ENCODE measurements around the gene IRX5. TPM values are rescaled to one million over a fixed set of nuclear protein-coding genes. Genes with fewer than 3 reads are reported as not detected.

The IRX5 gene
- total and polyA plus RNA-seq, 2 of the 8 experiments (the other 6 are each of a cell fraction or from before 2014, with no cell fraction given), result 0.48 to 0.56 TPM

- H3K27me3 ChIP-seq (replicated peaks in 1 of 4; ENCODE audit: control insufficient read depth in 3 of 4, extremely low read depth in 1 of 4, insufficient read depth in 3 of 4, low read length in 3 of 4), result peaks cover 6 to 29% (median 15%) of the 10 kb centered on the region in 4 experiments; a peak in 6 of 7 replicates
- H2AK5ac ChIP-seq (ENCODE audit: low read depth, low read length), result no peak overlapping the region
- H4K20me1 ChIP-seq (replicated peaks in 1 of 2; ENCODE audit: control insufficient read depth in 1 of 2, insufficient read depth in 2 of 2, low read length in 2 of 2), result peaks cover 0 to 5% of the 10 kb centered on the region in 2 experiments
- H2BK120ac ChIP-seq (replicated peaks; ENCODE audit: low read depth, low read length), result no peak overlapping the region
- no peaks in the 10 kb centered on the region for H3K9me3 ChIP-seq (ENCODE audit: insufficient read depth in 2 of 2, low read depth in 1 of 2, low read length in 1 of 2)
- H2AFZ ChIP-seq (ENCODE audit: low read length), result no peak overlapping the region
- H3K9ac ChIP-seq (replicated peaks in 1 of 4; ENCODE audit: extremely low read depth in 1 of 4, low read depth in 3 of 4, low read length in 3 of 4), result no peak overlapping the region
- H3K18ac ChIP-seq (ENCODE audit: extremely low read depth, low read length), result no peak overlapping the region
- H3K23ac ChIP-seq (ENCODE audit: insufficient read length), result no peak overlapping the region
- ChIA-PET POLR2A (ENCODE audit: partially characterized antibody) (interaction anchor here (0.7 kb wide), 1 partner anchor 518 kb away, joined by 3 read pairs; no protein-coding TSS in a partner anchor), CTCF (ENCODE audit: partially characterized antibody) (no interaction called here)
- no peak overlapping the region for H4K91ac ChIP-seq (replicated peaks; ENCODE audit: insufficient read length, low read length)
- no peak overlapping the region for H3K4me2 ChIP-seq (ENCODE audit: insufficient read depth in 1 of 2, low read depth in 2 of 2, low read length in 2 of 2)
- peaks cover 0 to 3% of the 10 kb centered on the region in 2 experiments; a peak in 1 of 4 replicates for H3K79me2 ChIP-seq (ENCODE audit: control insufficient read depth in 1 of 2, insufficient read depth in 2 of 2, low read length in 2 of 2)
- H3K27ac ChIP-seq (ENCODE audit: low read depth, low read length), result no peak overlapping the region
- DNase-seq (ENCODE audit: low read depth in 1 of 2, low spot score in 2 of 2) (no peak), FAIRE-seq (no peak)
- no peak overlapping the region for H4K8ac ChIP-seq (ENCODE audit: extremely low read depth, insufficient read depth, low read length)
- H3K4ac ChIP-seq (replicated peaks; ENCODE audit: insufficient read length, low read depth, low read length), result no peak overlapping the region
- no peak overlapping the region for H2BK15ac ChIP-seq (ENCODE audit: low read length)
- no peaks in the 10 kb centered on the region for H3K79me1 ChIP-seq (ENCODE audit: low read depth, low read length)
- H3K4me1 ChIP-seq (replicated peaks in 1 of 4; ENCODE audit: control insufficient read depth in 3 of 4, insufficient read depth in 4 of 4, low read length in 3 of 4), result peaks cover 0 to 3% (median 2%) of the 10 kb centered on the region in 4 experiments; a peak in 2 of 7 replicates
- no peak overlapping the region for H2BK5ac ChIP-seq (ENCODE audit: low read depth, low read length)
- no peaks in the 10 kb centered on the region for H3K36me3 ChIP-seq (ENCODE audit: control insufficient read depth in 2 of 4, insufficient read depth in 4 of 4, low read length in 3 of 4)
- no peak overlapping the region for H3K14ac ChIP-seq (ENCODE audit: insufficient read length)
- H3K56ac ChIP-seq (replicated peaks; ENCODE audit: insufficient read length, low read depth, low read length), result no peak overlapping the region
- no peak overlapping the region for H2BK20ac ChIP-seq (ENCODE audit: low read length)
- H3K23me2 ChIP-seq (ENCODE audit: low read depth, low read length), result peaks cover 4% of the 10 kb centered on the region; the same call in 1 of the 2 replicates
- H2BK12ac ChIP-seq (ENCODE audit: low read depth, low read length), result no peak overlapping the region
- no peak overlapping the region for H4K5ac ChIP-seq (ENCODE audit: insufficient read length, low read depth, low read length)
- H3K4me3 ChIP-seq (ENCODE audit: extremely low read depth in 1 of 4, insufficient read depth in 2 of 4, low read depth in 3 of 4, low read length in 4 of 4), result no peak overlapping the region
- WGBS, 2 experiments (ENCODE audit: extremely low coverage in 1 of 2, insufficient coverage in 1 of 2, insufficient read length in 1 of 2, insufficient replicate concordance in 2 of 2, low coverage in 1 of 2, low lambda C conversion rate in 2 of 2, missing lambda C conversion rate in 1 of 2), result 89% methylated on average over 2 of the region's 2 CpGs; no CpG with 5 or more reads in 1 of the 2 experiments
- no peak for TF ChIP-seq SRF (IDR thresholded peaks at IDR 0.05; ENCODE audit: low read depth, low read length)
- TF ChIP-seq POLR2AphosphoS5 (IDR thresholded peaks at IDR 0.05; ENCODE audit: low read depth, low read length), result no peak
- no peak for TF ChIP-seq BCL11A (IDR thresholded peaks at IDR 0.05; ENCODE audit: low read depth in 2 of 2, low read length in 2 of 2)
- TF ChIP-seq SIX5 (IDR thresholded peaks at IDR 0.05; ENCODE audit: low read depth, low read length), result no peak
- no peak for TF ChIP-seq ASH2L (IDR thresholded peaks at IDR 0.05; ENCODE audit: low read length)
- no peak for TF ChIP-seq TAF7 (optimal IDR thresholded peaks at IDR 0.05; ENCODE audit: borderline replicate concordance, low read depth, low read length)
- no peak for TF ChIP-seq CHD2 (IDR thresholded peaks at IDR 0.05; ENCODE audit: low read length)
- TF ChIP-seq MAX (IDR thresholded peaks at IDR 0.05), result no peak
- no peak for TF ChIP-seq SIRT6 (IDR thresholded peaks at IDR 0.05; ENCODE audit: low read length)
- TF ChIP-seq RXRA (IDR thresholded peaks at IDR 0.05; ENCODE audit: insufficient read depth, low read depth, low read length), result no peak
- TF ChIP-seq ATF3 (IDR thresholded peaks at IDR 0.05; ENCODE audit: insufficient read depth, low read depth, low read length), result no peak
- no peak for TF ChIP-seq CEBPB (IDR thresholded peaks at IDR 0.05; ENCODE audit: low read depth, low read length)
Observed at GRCh38 chr16:54923988-54924387, 6.7 kb upstream of the IRX5 start.

Measured in H1 (cell line).